ENCODE data around the gene TMEM144. TPM values are rescaled to one million over a fixed set of nuclear protein-coding genes. Genes with fewer than 3 reads are reported as not detected.

TMEM144 gene
- total and polyA plus RNA-seq, 2 experiments from 2014 or later: 1.6 to 2.4 TPM

DNA sequence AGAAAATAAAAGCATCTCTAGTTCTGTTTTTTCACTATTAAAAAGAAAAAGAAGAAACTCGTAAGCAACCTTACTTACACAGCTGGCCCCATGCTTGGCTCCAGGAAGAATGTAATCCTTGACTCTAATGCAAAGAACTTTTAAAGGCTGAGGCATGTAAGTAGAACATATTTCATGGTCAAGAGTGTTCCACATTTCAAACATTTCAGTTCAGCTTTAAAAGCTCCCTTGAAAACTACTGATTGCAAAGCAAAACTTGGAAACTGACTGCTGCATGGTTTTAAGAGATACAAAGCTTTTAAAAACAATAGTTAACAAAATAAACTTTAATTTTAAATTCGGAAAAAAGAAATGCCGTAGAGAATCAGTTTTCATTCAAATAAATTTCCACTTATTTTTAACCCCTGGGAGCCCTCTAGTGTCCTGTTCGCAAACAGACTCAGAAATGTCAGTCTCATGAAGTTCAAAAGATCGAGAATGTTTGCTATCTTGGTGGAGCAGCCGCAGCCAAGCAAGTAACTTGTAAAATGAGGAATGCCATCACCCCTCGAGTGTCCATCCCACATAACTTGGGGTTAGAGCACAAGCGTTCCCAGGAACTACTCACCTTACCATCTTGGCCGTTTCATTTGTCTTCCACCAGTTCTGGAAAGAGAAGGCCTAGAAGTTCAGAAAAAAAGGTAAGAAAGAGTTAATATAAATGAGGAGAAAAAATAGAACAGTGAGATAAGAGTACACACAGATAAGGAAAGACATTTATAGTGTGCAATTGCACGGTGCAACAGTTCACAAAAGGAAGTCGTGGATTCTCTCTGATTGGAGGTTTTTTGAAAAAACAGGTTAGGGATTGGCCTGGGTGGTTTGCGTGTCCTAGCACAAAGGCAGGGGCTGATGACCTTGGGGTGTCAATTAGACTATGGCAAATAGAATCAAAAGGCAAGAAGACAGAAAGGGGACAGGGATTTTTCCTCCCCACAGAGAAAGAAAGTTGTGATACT is 37.7 kb upstream of the TMEM144 start, which contains the start of gene GASK1B:
TSS of gene GASK1B (minus strand) at position 765 of the 998 bp plus-strand sequence. CDS start 1,650 bp downstream, outside the sequence.
- peak within 1 kb of the TSS; percentile 63 for H3K9ac ChIP-seq
- in situ Hi-C loops (cut with MboI): loop anchor here (25.0 kb wide), 1 partner anchor 960 kb away; the partner anchor contains the start of gene GRIA2
- 19% methylated on average over 12 of the region's 12 CpGs for WGBS, 2 experiments (ENCODE audit: low coverage in 1 of 2, low lambda C conversion rate in 2 of 2, missing lambda C conversion rate in 2 of 2)

DNA sequence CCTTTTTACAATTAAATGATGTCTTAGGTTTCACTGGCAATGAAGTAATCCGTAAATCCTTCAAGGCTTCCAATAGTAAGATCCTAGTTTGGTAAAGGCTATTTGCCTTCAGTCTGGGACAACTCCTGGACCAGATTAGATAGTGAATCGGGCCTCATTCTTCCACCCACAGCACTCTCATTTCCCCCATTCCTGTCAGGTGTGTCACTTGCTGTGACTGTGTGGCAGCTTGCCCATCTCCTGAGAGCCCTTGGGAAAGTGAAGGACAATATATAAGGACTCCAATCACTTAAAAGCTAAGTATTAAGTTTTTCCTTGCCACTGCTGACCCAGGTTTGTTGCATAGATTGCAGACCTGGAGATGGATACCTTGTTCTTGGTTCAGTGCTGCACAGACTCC is 34.2 kb upstream of the TMEM144 start:
- in situ Hi-C loops (cut with MboI): no loop called here
- Histone ChIP-seq H3K9me3 (ENCODE audit: low read depth) (no peaks in the 10 kb centered on the region), H3K4me2 (ENCODE audit: unreplicated experiment) (peak overlapping the region; percentile 26), H2AFZ (0 out of 2 replicates have a peak overlapping the region, but pooled peaks have one; percentile 32), H3K4me1 (ENCODE audit: insufficient read depth) (peaks cover 26% of the 10 kb centered on the region), H3K9ac (no peak overlapping the region), H3K79me2 (ENCODE audit: insufficient read depth) (no peaks in the 10 kb centered on the region), H3K27me3 (replicated peaks; ENCODE audit: insufficient read depth) (no peaks in the 10 kb centered on the region), H3F3A (ENCODE audit: insufficient read depth) (no peaks in the 10 kb centered on the region), H3K4me3 (no peak overlapping the region), H3K27ac (no peak overlapping the region), H4K20me1 (ENCODE audit: insufficient read depth) (no peaks in the 10 kb centered on the region), H3K9me2 (ENCODE audit: insufficient read depth) (no peaks in the 10 kb centered on the region), H3K36me3 (ENCODE audit: low read depth) (no peaks in the 10 kb centered on the region)
- peak; percentile 76 for DNase-seq
- 46 to 49% methylated on average over 2 of the region's 2 CpGs for whole genome bisulfite sequencing, 2 experiments (ENCODE audit: low coverage in 1 of 2, low lambda C conversion rate in 2 of 2, missing lambda C conversion rate in 2 of 2)
- TF ChIP-seq EZH2phosphoT487 (IDR thresholded peaks at IDR 0.05; ENCODE audit: insufficient read depth, low read depth): no peak
- no peak for TF ChIP-seq EZH2 (IDR thresholded peaks at IDR 0.05; ENCODE audit: insufficient read depth, poor library complexity, severe bottlenecking)

More for the DNA sequence above, 37.7 kb upstream of the TMEM144 start, which contains the start of gene GASK1B:
- Histone ChIP-seq H3K9me2 (ENCODE audit: insufficient read depth) (no peaks in the 10 kb centered on the region), H4K20me1 (ENCODE audit: insufficient read depth) (no peaks in the 10 kb centered on the region), H3K9me3 (ENCODE audit: low read depth) (no peaks in the 10 kb centered on the region), H3K27me3 (replicated peaks; ENCODE audit: insufficient read depth) (no peaks in the 10 kb centered on the region), H3K4me2 (ENCODE audit: unreplicated experiment) (peak within 1 kb of the TSS; percentile 99), H3K79me2 (ENCODE audit: insufficient read depth) (peaks cover 6% of the 10 kb centered on the region; the same call in 1 of the 2 replicates), H2AFZ (peak within 1 kb of the TSS; percentile 90), H3K27ac (no peak within 1 kb of the TSS), H3K36me3 (ENCODE audit: low read depth) (no peaks in the 10 kb centered on the region), H3K4me1 (ENCODE audit: insufficient read depth) (peaks cover 36% of the 10 kb centered on the region), H3K4me3 (peak within 1 kb of the TSS; percentile 74), H3F3A (ENCODE audit: insufficient read depth) (no peaks in the 10 kb centered on the region; the same call in 1 of the 2 replicates)
- TF ChIP-seq EZH2 (IDR thresholded peaks at IDR 0.05; ENCODE audit: insufficient read depth, poor library complexity, severe bottlenecking) (no peak), EZH2phosphoT487 (IDR thresholded peaks at IDR 0.05; ENCODE audit: insufficient read depth, low read depth) (no peak)
- peak; percentile 75 for DNase-seq

DNA sequence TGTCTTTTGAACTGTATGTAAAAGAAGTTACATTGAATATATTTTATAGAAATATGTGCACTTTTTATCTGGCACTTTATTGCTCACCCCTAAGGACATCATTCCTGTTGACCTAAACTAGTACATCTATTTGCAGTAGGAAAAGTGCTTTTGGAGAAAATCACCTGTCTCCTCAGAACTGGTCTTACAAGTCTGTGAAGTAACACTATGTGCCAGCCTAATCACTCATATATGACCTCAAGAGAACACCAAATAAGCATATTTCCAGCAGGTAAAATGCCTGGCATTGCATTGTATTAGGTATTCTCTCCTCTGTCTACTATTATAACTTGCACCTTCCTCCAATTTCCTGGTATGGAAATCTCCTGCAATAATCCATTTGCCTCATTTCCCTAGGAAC is 33.5 kb upstream of the TMEM144 start:
- H3K9ac ChIP-seq: no peak overlapping the region
- DNase-seq: no peak
- no peak overlapping the region for H2AFZ ChIP-seq
- no peak overlapping the region for H3K4me2 ChIP-seq (ENCODE audit: unreplicated experiment)
- H3K27ac ChIP-seq: no peak overlapping the region
- in situ Hi-C loops (cut with MboI): no loop called here
- no peaks in the 10 kb centered on the region for H3K9me3 ChIP-seq (ENCODE audit: low read depth)
- no peaks in the 10 kb centered on the region for H4K20me1 ChIP-seq (ENCODE audit: insufficient read depth)
- H3K9me2 ChIP-seq (ENCODE audit: insufficient read depth): no peaks in the 10 kb centered on the region
- H3K4me1 ChIP-seq (ENCODE audit: insufficient read depth): peaks cover 23% of the 10 kb centered on the region
- no peak overlapping the region for H3K4me3 ChIP-seq
- H3K27me3 ChIP-seq (replicated peaks; ENCODE audit: insufficient read depth): no peaks in the 10 kb centered on the region
- no peak for TF ChIP-seq EZH2 (IDR thresholded peaks at IDR 0.05; ENCODE audit: insufficient read depth, poor library complexity, severe bottlenecking)
- TF ChIP-seq EZH2phosphoT487 (IDR thresholded peaks at IDR 0.05; ENCODE audit: insufficient read depth, low read depth): no peak
- no peaks in the 10 kb centered on the region for H3K36me3 ChIP-seq (ENCODE audit: low read depth)
- no peaks in the 10 kb centered on the region for H3K79me2 ChIP-seq (ENCODE audit: insufficient read depth)
- H3F3A ChIP-seq (ENCODE audit: insufficient read depth): no peaks in the 10 kb centered on the region

DNA sequence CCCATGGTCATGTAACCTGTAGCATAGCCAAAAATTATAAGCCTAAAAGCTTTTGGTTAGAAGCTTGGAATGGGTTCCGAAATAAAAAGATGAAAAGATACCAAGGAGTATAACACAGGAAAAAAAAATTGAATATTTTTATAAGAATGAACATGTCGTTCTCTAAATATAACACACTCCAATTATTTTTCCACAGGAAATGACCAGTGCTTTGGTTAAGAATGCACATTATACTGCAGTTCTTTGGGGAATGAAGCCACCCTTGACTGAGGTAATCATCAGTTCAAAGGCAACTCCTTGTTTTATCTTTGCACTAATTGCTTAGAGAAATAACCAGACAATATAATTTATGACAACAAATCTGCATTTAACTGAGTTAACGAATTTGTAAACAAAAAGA is 30.8 kb upstream of the TMEM144 start:
- Histone ChIP-seq H3K36me3 (ENCODE audit: low read depth) (no peaks in the 10 kb centered on the region), H3K27me3 (replicated peaks; ENCODE audit: insufficient read depth) (no peaks in the 10 kb centered on the region), H3F3A (ENCODE audit: insufficient read depth) (no peaks in the 10 kb centered on the region), H3K79me2 (ENCODE audit: insufficient read depth) (no peaks in the 10 kb centered on the region), H3K4me3 (no peak overlapping the region), H3K27ac (no peak overlapping the region), H4K20me1 (ENCODE audit: insufficient read depth) (no peaks in the 10 kb centered on the region), H3K9ac (no peak overlapping the region), H3K4me2 (ENCODE audit: unreplicated experiment) (no peak overlapping the region), H3K9me2 (ENCODE audit: insufficient read depth) (no peaks in the 10 kb centered on the region), H3K4me1 (ENCODE audit: insufficient read depth) (peaks cover 11% of the 10 kb centered on the region), H3K9me3 (ENCODE audit: low read depth) (no peaks in the 10 kb centered on the region), H2AFZ (no peak overlapping the region)
- DNase-seq: no peak
- in situ Hi-C loops (cut with MboI): no loop called here
- 77 to 85% methylated on average over 3 of the region's 3 CpGs for WGBS, 2 experiments (ENCODE audit: low coverage in 1 of 2, low lambda C conversion rate in 2 of 2, missing lambda C conversion rate in 2 of 2)
- TF ChIP-seq EZH2phosphoT487 (IDR thresholded peaks at IDR 0.05; ENCODE audit: insufficient read depth, low read depth): no peak
- TF ChIP-seq EZH2 (IDR thresholded peaks at IDR 0.05; ENCODE audit: insufficient read depth, poor library complexity, severe bottlenecking): no peak

Data from GM23248 (cell line).